GM21723 (cell line): Measurements from ENCODE around the gene AREG.

Experiments used
- ATAC-seq: cut with Tn5 transposase; IDR thresholded peaks from one replicate; pipeline ENCODE4 v1.9.1; 2021; ENCODE audit warnings: mild to moderate bottlenecking, moderate library complexity; ENCODE audit not compliant: unreplicated experiment

Gene AREG

DNA sequence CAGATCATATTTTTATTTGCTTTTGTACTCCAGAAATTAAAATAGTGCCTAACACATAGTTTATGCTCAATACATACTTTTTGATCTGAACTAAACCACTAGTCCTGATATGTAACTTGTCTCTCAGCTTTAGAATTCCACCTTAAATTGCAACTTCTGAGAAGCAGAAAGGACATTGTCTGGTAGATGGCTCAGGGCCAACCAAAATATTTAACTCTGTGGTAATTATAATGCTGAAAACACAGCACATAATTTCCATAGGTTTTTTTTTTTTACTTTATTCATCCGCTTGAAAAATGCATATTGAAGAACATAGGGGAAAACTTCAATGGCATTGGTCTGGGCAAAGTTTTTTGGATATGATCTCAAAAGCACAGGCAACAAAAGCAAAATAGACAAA lies 59.3 kb downstream of the AREG start:
- ATAC-seq, result no peak
